Endodermal cell (in vitro differentiated cells): ENCODE measurements around the gene PLAC9. TPM values are rescaled to one million over a fixed set of nuclear protein-coding genes. Genes with fewer than 3 reads are reported as not detected.
A peak's percentile ranks its signal among the peaks of the same experiment; 100 is the strongest.

ENCODE experiments used
- DNase-seq: peaks from one replicate; pipeline ENCODE4 v3.0.0-alpha.2; 2017
- H3K27ac ChIP-seq: 2 replicates; pipeline ENCODE4 v1.5.1; 2013; ENCODE audit warnings: mild to moderate bottlenecking, low read depth, low read length, moderate library complexity
- H3K27me3 ChIP-seq: 2 replicates; pipeline ENCODE4 v1.6.1; 2013; ENCODE audit warnings: mild to moderate bottlenecking, low read length, moderate library complexity; ENCODE audit not compliant: insufficient read depth, control insufficient read depth, poor library complexity, severe bottlenecking
- H3K36me3 ChIP-seq: 2 replicates; pipeline ENCODE4 v1.7.0; 2013; ENCODE audit warnings: mild to moderate bottlenecking, low read length, moderate library complexity; ENCODE audit not compliant: control insufficient read depth, insufficient read depth
- H3K4me1 ChIP-seq: one replicate; pipeline ENCODE4 v1.7.0; 2013; ENCODE audit warnings: low read length; ENCODE audit not compliant: control insufficient read depth, insufficient read depth
- H3K4me3 ChIP-seq: 2 replicates; pipeline ENCODE4 v1.5.1; 2013; ENCODE audit warnings: mild to moderate bottlenecking, low read length, moderate library complexity
- H3K9ac ChIP-seq: 2 replicates; pipeline ENCODE4 v1.6.1; 2013; ENCODE audit warnings: mild to moderate bottlenecking, low read length, moderate library complexity; ENCODE audit not compliant: poor library complexity, severe bottlenecking; ENCODE audit errors: extremely low read depth
- H3K9me3 ChIP-seq: 2 replicates; pipeline ENCODE4 v1.6.1; 2013; ENCODE audit warnings: mild to moderate bottlenecking, low read length, moderate library complexity; ENCODE audit not compliant: control insufficient read depth
- H3K27ac Mint-ChIP-seq: 2 replicates; pipeline ENCODE4 v1.8.0; 2020; ENCODE audit warnings: mixed read lengths
- H3K27me3 Mint-ChIP-seq: 2 replicates; pipeline ENCODE4 v1.8.0; 2021; ENCODE audit warnings: mild to moderate bottlenecking, mixed read lengths; ENCODE audit not compliant: insufficient read depth
- H3K36me3 Mint-ChIP-seq: 2 replicates; pipeline ENCODE4 v1.8.0; 2020; ENCODE audit warnings: low read depth, mixed read lengths
- H3K4me1 Mint-ChIP-seq: 2 replicates; pipeline ENCODE4 v1.8.0; 2020; ENCODE audit warnings: mixed read lengths
- H3K4me3 Mint-ChIP-seq: 2 replicates; pipeline ENCODE4 v1.8.0; 2020; ENCODE audit warnings: mild to moderate bottlenecking, moderate library complexity, mixed read lengths
- H3K9me3 Mint-ChIP-seq: 2 replicates; pipeline ENCODE4 v1.8.0; 2020; ENCODE audit warnings: mild to moderate bottlenecking, mixed read lengths
- CTCF ChIP-seq: fragments of 200-600 bp; sonication (generic); conservative IDR thresholded peaks from 2 replicates; pipeline ENCODE4 v1.5.0; 2021; ENCODE audit warnings: antibody characterized with exemption, mild to moderate bottlenecking
- WGBS, 2 experiments: methylation state at CpG; one replicate each; pipeline versions ENCODE4 v1.1.5 to v1.1.7; 2013; ENCODE audit warnings: missing lambda C conversion rate in 2 of 2, mixed read lengths in 1 of 2; ENCODE audit not compliant: insufficient coverage in 1 of 2, insufficient read length in 1 of 2; 5-methylcytosine and 5-hydroxymethylcytosine counted together
- total RNA-seq, 2 donors: library from RNA; stranded (reverse); fragmentation: NEBNext Ultra II Directional in 1 of 2; extraction: Animal tissue kit (Norgen Biotek cat#: 25700) in 1 of 2; gene quantifications; 2 replicates in 1 of 2; 3 replicates in 1 of 2; pipeline ENCODE4 v1.2.1, GENCODE V29; 2021

The PLAC9 gene
- total RNA-seq, 2 donors from 2014 or later = 8.4 to 14.9 TPM

GRCh38 chr10:80170641-80171040 is 38.1 kb downstream of the PLAC9 start:
- H3K4me3 Mint-ChIP-seq = no peak overlapping the region
- H3K36me3 Mint-ChIP-seq = peaks cover 12% of the 10 kb centered on the region
- H3K36me3 ChIP-seq = peaks cover 44% of the 10 kb centered on the region
- H3K27me3 ChIP-seq = no peaks in the 10 kb centered on the region
- no peak overlapping the region for H3K4me3 ChIP-seq
- WGBS, 2 experiments = 88 to 89% methylated on average over 6 to 8 of the region's 10 CpGs
- H3K27ac Mint-ChIP-seq = no peak overlapping the region
- DNase-seq = no peak
- H3K27me3 Mint-ChIP-seq = no peaks in the 10 kb centered on the region
- no peak overlapping the region for H3K27ac ChIP-seq
- no peaks in the 10 kb centered on the region for H3K4me1 ChIP-seq
- H3K9me3 ChIP-seq = no peaks in the 10 kb centered on the region
- peaks cover 6% of the 10 kb centered on the region for H3K4me1 Mint-ChIP-seq
- TF ChIP-seq CTCF = no peak
- no peak overlapping the region for H3K9ac ChIP-seq
- no peaks in the 10 kb centered on the region for H3K9me3 Mint-ChIP-seq

- Histone ChIP-seq H3K27ac (no peak overlapping the region), H3K9me3 (no peaks in the 10 kb centered on the region), H3K4me1 (no peaks in the 10 kb centered on the region), H3K9ac (no peak overlapping the region), H3K4me3 (no peak overlapping the region), H3K27me3 (no peaks in the 10 kb centered on the region), H3K36me3 (peaks cover 38% of the 10 kb centered on the region)
- 82 to 89% methylated on average over 7 of the region's 7 CpGs for WGBS, 2 experiments
- peaks cover 7% of the 10 kb centered on the region for H3K36me3 Mint-ChIP-seq
- no peak overlapping the region for H3K4me3 Mint-ChIP-seq
- no peaks in the 10 kb centered on the region for H3K9me3 Mint-ChIP-seq
- H3K27ac Mint-ChIP-seq = peak overlapping the region; percentile 26
- no peak for TF ChIP-seq CTCF
- peaks cover 6% of the 10 kb centered on the region for H3K4me1 Mint-ChIP-seq
- no peaks in the 10 kb centered on the region for H3K27me3 Mint-ChIP-seq
- DNase-seq = peak; percentile 61
These were observed 38.7 kb downstream of the PLAC9 start for GRCh38 chr10:80171248-80171660.

GRCh38 chr10:80172896-80173295 is 40.4 kb downstream of the PLAC9 start:
- peak; percentile 65 for DNase-seq
- peaks cover 7% of the 10 kb centered on the region for H3K36me3 Mint-ChIP-seq
- Histone ChIP-seq H3K36me3 (peaks cover 31% of the 10 kb centered on the region), H3K4me1 (no peaks in the 10 kb centered on the region), H3K9ac (no peak overlapping the region), H3K4me3 (no peak overlapping the region), H3K9me3 (no peaks in the 10 kb centered on the region), H3K27ac (no peak overlapping the region), H3K27me3 (no peaks in the 10 kb centered on the region)
- H3K4me1 Mint-ChIP-seq = peaks cover 12% of the 10 kb centered on the region
- no peak overlapping the region for H3K4me3 Mint-ChIP-seq
- no peaks in the 10 kb centered on the region for H3K9me3 Mint-ChIP-seq
- 81 to 90% methylated on average over 5 of the region's 5 CpGs for WGBS, 2 experiments
- H3K27me3 Mint-ChIP-seq = no peaks in the 10 kb centered on the region
- TF ChIP-seq CTCF = no peak
- H3K27ac Mint-ChIP-seq = no peak overlapping the region
